GM18505 (cell line): ENCODE results near the gene NOX1.
A peak's percentile ranks its signal among the peaks of the same experiment; 100 is the strongest.
"Not testable (repeated sequence)": the region's sequence is repeated elsewhere in the genome, so short reads cannot be mapped to it uniquely, and the experiment has no call there.

Experiments used
- ATAC-seq: cut with Tn5 transposase; IDR thresholded peaks from one replicate; pipeline ENCODE4 v1.9.1; 2021; ENCODE audit not compliant: unreplicated experiment
- POLR2A ChIP-seq: IDR thresholded peaks from 4 replicates; pipeline ENCODE4 v1.6.1; 2011; ENCODE audit warnings: borderline replicate concordance; ENCODE audit not compliant: insufficient read depth, insufficient read length; ENCODE audit errors: extremely low read depth

Gene NOX1

GRCh38 chrX:100863326-100863864 lies 10.8 kb downstream of the NOX1 start:
- no peak for TF ChIP-seq POLR2A
- no peak for ATAC-seq

GRCh38 chrX:100852810-100853209 lies 21.3 kb downstream of the NOX1 start:
- ATAC-seq = no peak
- TF ChIP-seq POLR2A = no peak

- no peak for ATAC-seq
- TF ChIP-seq POLR2A = no peak
Measured at GRCh38 chrX:100850317-100850716, 23.8 kb downstream of the NOX1 start.

GRCh38 chrX:100831219-100831946 lies 42.8 kb downstream of the NOX1 start:
- no peak for ATAC-seq
- TF ChIP-seq POLR2A = no peak

- TF ChIP-seq POLR2A = no peak
- ATAC-seq = peak; percentile 32
Measured at GRCh38 chrX:100830547-100830946, 43.6 kb downstream of the NOX1 start.

GRCh38 chrX:100830143-100830542 lies 44.0 kb downstream of the NOX1 start:
- peak; percentile 26 for ATAC-seq
- TF ChIP-seq POLR2A = no peak

GRCh38 chrX:100829730-100830129 lies 44.4 kb downstream of the NOX1 start:
- ATAC-seq = peak; percentile 71
- no peak for TF ChIP-seq POLR2A

- ATAC-seq = peak; percentile 99
- TF ChIP-seq POLR2A = peak; percentile 77
Measured at GRCh38 chrX:100819837-100820666, 54.1 kb downstream of the NOX1 start, which contains the start of gene CSTF2. Gene CSTF2 (plus strand): TSS chrX:100820391. CDS start chrX:100820417, 26 bp downstream.

GRCh38 chrX:100819534-100819836 lies 54.7 kb downstream of the NOX1 start:
- no peak for ATAC-seq
- no peak for TF ChIP-seq POLR2A

- no peak for TF ChIP-seq POLR2A
Measured at GRCh38 chrX:100817340-100817739, 56.8 kb downstream of the NOX1 start.

GRCh38 chrX:100812216-100813158 lies 61.7 kb downstream of the NOX1 start:
- ATAC-seq = no peak

More at GRCh38 chrX:100817340-100817739, 56.8 kb downstream of the NOX1 start:
- ATAC-seq = no peak

GRCh38 chrX:100808265-100808664 lies 65.9 kb downstream of the NOX1 start:
- ATAC-seq = not testable (repeated sequence)

More at GRCh38 chrX:100812216-100813158, 61.7 kb downstream of the NOX1 start:
- no peak for TF ChIP-seq POLR2A

- no peak for ATAC-seq
- TF ChIP-seq POLR2A = no peak
Measured at GRCh38 chrX:100804780-100805179, 69.4 kb downstream of the NOX1 start.
